ENCODE data around the gene STIM2.

The STIM2 gene

GRCh38 chr4:27042411-27042810 is 181.8 kb downstream of the STIM2 start:
- H3K9me2 ChIP-seq (ENCODE audit: low read depth, low read length), result no peaks in the 10 kb centered on the region
- H3K27me3 ChIP-seq (ENCODE audit: insufficient read depth, low read length), result no peaks in the 10 kb centered on the region

GRCh38 chr4:27043200-27043599 is 182.6 kb downstream of the STIM2 start:
- H2AFZ ChIP-seq (ENCODE audit: low read length), result no peak overlapping the region
- H3K79me2 ChIP-seq (ENCODE audit: insufficient read depth, low read length), result no peaks in the 10 kb centered on the region
- no peaks in the 10 kb centered on the region for H3K36me3 ChIP-seq (ENCODE audit: insufficient read depth, low read length)
- TF ChIP-seq CTCF (IDR thresholded peaks at IDR 0.05; ENCODE audit: low read length) (no peak), EZH2 (IDR thresholded peaks at IDR 0.05; ENCODE audit: borderline replicate concordance, low read length) (no peak)
- no peak overlapping the region for H3K9ac ChIP-seq (ENCODE audit: low read length)
- H3K4me2 ChIP-seq (ENCODE audit: low read length), result no peak overlapping the region
- H3K9me2 ChIP-seq (ENCODE audit: low read depth, low read length), result no peaks in the 10 kb centered on the region
- no peaks in the 10 kb centered on the region for H4K20me1 ChIP-seq (ENCODE audit: insufficient read depth, low read length)
- H3K27ac ChIP-seq (ENCODE audit: low read depth, low read length, poor library complexity, severe bottlenecking), result no peak overlapping the region
- H3K27me3 ChIP-seq (ENCODE audit: insufficient read depth, low read length), result no peaks in the 10 kb centered on the region
- no peaks in the 10 kb centered on the region for H3K9me3 ChIP-seq (ENCODE audit: low read length)
- no peaks in the 10 kb centered on the region for H3K4me1 ChIP-seq (ENCODE audit: insufficient read depth, low read length, severe bottlenecking)
- H3K4me3 ChIP-seq (ENCODE audit: low read depth, low read length, poor library complexity, severe bottlenecking), result no peak overlapping the region
- no peaks in the 10 kb centered on the region for H3F3A ChIP-seq (ENCODE audit: insufficient read depth, low read length)

More at GRCh38 chr4:27042411-27042810, 181.8 kb downstream of the STIM2 start:
- Histone ChIP-seq H3K27ac (ENCODE audit: low read depth, low read length, poor library complexity, severe bottlenecking) (no peak overlapping the region), H4K20me1 (ENCODE audit: insufficient read depth, low read length) (no peaks in the 10 kb centered on the region), H3K4me1 (ENCODE audit: insufficient read depth, low read length, severe bottlenecking) (no peaks in the 10 kb centered on the region), H3K9me3 (ENCODE audit: low read length) (no peaks in the 10 kb centered on the region), H3F3A (ENCODE audit: insufficient read depth, low read length) (no peaks in the 10 kb centered on the region), H3K9ac (ENCODE audit: low read length) (no peak overlapping the region), H3K36me3 (ENCODE audit: insufficient read depth, low read length) (no peaks in the 10 kb centered on the region), H3K4me3 (ENCODE audit: low read depth, low read length, poor library complexity, severe bottlenecking) (no peak overlapping the region), H3K4me2 (ENCODE audit: low read length) (no peak overlapping the region), H2AFZ (ENCODE audit: low read length) (no peak overlapping the region), H3K79me2 (ENCODE audit: insufficient read depth, low read length) (no peaks in the 10 kb centered on the region)
- TF ChIP-seq EZH2 (IDR thresholded peaks at IDR 0.05; ENCODE audit: borderline replicate concordance, low read length) (no peak), CTCF (IDR thresholded peaks at IDR 0.05; ENCODE audit: low read length) (no peak)

- H2AFZ ChIP-seq (ENCODE audit: low read length), result no peak overlapping the region
- H3K36me3 ChIP-seq (ENCODE audit: insufficient read depth, low read length), result no peaks in the 10 kb centered on the region
- H3K9me3 ChIP-seq (ENCODE audit: low read length), result no peaks in the 10 kb centered on the region
- no peak overlapping the region for H3K9ac ChIP-seq (ENCODE audit: low read length)
- H3K9me2 ChIP-seq (ENCODE audit: low read depth, low read length), result no peaks in the 10 kb centered on the region
- no peak overlapping the region for H3K4me3 ChIP-seq (ENCODE audit: low read depth, low read length, poor library complexity, severe bottlenecking)
- TF ChIP-seq EZH2 (IDR thresholded peaks at IDR 0.05; ENCODE audit: borderline replicate concordance, low read length), result no peak
- TF ChIP-seq CTCF (IDR thresholded peaks at IDR 0.05; ENCODE audit: low read length), result no peak
- no peaks in the 10 kb centered on the region for H3K27me3 ChIP-seq (ENCODE audit: insufficient read depth, low read length)
- H3K79me2 ChIP-seq (ENCODE audit: insufficient read depth, low read length), result no peaks in the 10 kb centered on the region
- no peaks in the 10 kb centered on the region for H4K20me1 ChIP-seq (ENCODE audit: insufficient read depth, low read length)
- no peaks in the 10 kb centered on the region for H3K4me1 ChIP-seq (ENCODE audit: insufficient read depth, low read length, severe bottlenecking)
- H3K4me2 ChIP-seq (ENCODE audit: low read length), result no peak overlapping the region
- H3F3A ChIP-seq (ENCODE audit: insufficient read depth, low read length), result no peaks in the 10 kb centered on the region
- no peak overlapping the region for H3K27ac ChIP-seq (ENCODE audit: low read depth, low read length, poor library complexity, severe bottlenecking)
Measured at GRCh38 chr4:27046851-27047250, 186.2 kb downstream of the STIM2 start.

Measured in OCI-LY1 (cell line).